Panc1 (cell line): ENCODE results near the gene TMEM92. TPM values are rescaled to one million over a fixed set of nuclear protein-coding genes. Genes with fewer than 3 reads are reported as not detected.

Experiments
- ATAC-seq: fragments of 200-7000 bp; cut with Tn5 transposase; 2 replicates; pipeline ENCODE4 v1.9.1; 2020; ENCODE audit warnings: mild to moderate bottlenecking, moderate library complexity
- BruUV-seq: library from RNA; stranded (reverse); fragments of 400-500 nt; replicated peaks from 2 replicates; lab custom pipeline; 2021; lab: Mats Ljungman, UMichigan
- CTCF ChIA-PET: fragments of 300-600 bp; sonication (Branson Sonifier 250); formaldehyde crosslinking; loops from one replicate; lab custom pipeline; 2022; ENCODE audit warnings: antibody characterized with exemption; lab: Charles Lee
- POLR2A ChIA-PET: fragments of 300-600 bp; sonication (Branson Sonifier 250); formaldehyde crosslinking; loops from one replicate; lab custom pipeline; 2022; ENCODE audit warnings: antibody characterized with exemption; lab: Charles Lee
- DNase-seq: peaks from one replicate; pipeline ENCODE4 v3.0.0-alpha.2; 2010; ENCODE audit warnings: low read depth, low spot score
- H3K27ac ChIP-seq: 2 replicates; pipeline ENCODE4 v1.5.1; 2011; ENCODE audit warnings: mild to moderate bottlenecking, low read length, inconsistent platforms
- H3K27me3 ChIP-seq: fragments of 200-500 bp; sonication (Bioruptor generic); 2 replicates; pipeline ENCODE4 v1.6.0; 2014; ENCODE audit warnings: low read length, inconsistent platforms; ENCODE audit not compliant: control insufficient read depth, insufficient read depth
- H3K36me3 ChIP-seq: fragments of 200-500 bp; sonication (Bioruptor generic); 2 replicates; pipeline ENCODE4 v1.5.1; 2014; ENCODE audit warnings: inconsistent platforms, mild to moderate bottlenecking, low read length, moderate library complexity; ENCODE audit not compliant: control insufficient read depth, insufficient read depth
- H3K4me1 ChIP-seq: 2 replicates; pipeline ENCODE4 v1.5.1; 2011; ENCODE audit warnings: inconsistent platforms, mild to moderate bottlenecking, low read length, moderate library complexity; ENCODE audit not compliant: control insufficient read depth, insufficient read depth
- H3K4me3 ChIP-seq, 2 experiments: 2 replicates each; pipeline ENCODE4 v1.5.1; 2011 to 2012; ENCODE audit warnings: low read depth in 2 of 2, low read length in 2 of 2, mild to moderate bottlenecking in 2 of 2, inconsistent platforms in 1 of 2, moderate library complexity in 1 of 2
- H3K9me3 ChIP-seq: fragments of 200-500 bp; sonication (Bioruptor generic); 2 replicates; pipeline ENCODE4 v1.5.1; 2014; ENCODE audit warnings: low read depth, mild to moderate bottlenecking, inconsistent platforms, low read length, moderate library complexity; ENCODE audit not compliant: control insufficient read depth, insufficient read depth
- CTCF ChIP-seq: fragments of 450-650 bp; IDR thresholded peaks from 2 replicates; pipeline ENCODE4 v1.5.1; 2017; ENCODE audit warnings: mild to moderate bottlenecking
- POLR2AphosphoS5 ChIP-seq: IDR thresholded peaks from 2 replicates; pipeline ENCODE4 v1.6.1; 2012; ENCODE audit warnings: mild to moderate bottlenecking, low read depth, low read length, moderate library complexity
- SIN3A ChIP-seq: IDR thresholded peaks from 2 replicates; pipeline ENCODE4 v1.6.1; 2012; ENCODE audit warnings: low read depth, mild to moderate bottlenecking, low read length, moderate library complexity, borderline replicate concordance; ENCODE audit not compliant: insufficient read depth
- TCF7L2 ChIP-seq: IDR thresholded peaks from 2 replicates; pipeline ENCODE4 v1.6.1; 2011; ENCODE audit warnings: mild to moderate bottlenecking, low read depth, low read length, inconsistent platforms
- in situ Hi-C: cut with HindIII; loops from 2 replicates; pipeline ENCODE4 v1.10.0; 2016; ENCODE audit warnings: low sequenced_read_pairs, low pct_unique_long_range_greater_than_20kb
- intact Hi-C: fragments of 100-400 bp; cut with micrococcal nuclease; formaldehyde crosslinking; loops from one replicate; pipeline ENCODE4 v1.10.0; 2022; ENCODE audit not compliant: unreplicated experiment
- total RNA-seq: library from RNA; stranded (reverse); gene quantifications from one replicate; pipeline ENCODE4 v1.2.1, GENCODE V29; 2021; ENCODE audit not compliant: unreplicated experiment
- TF ChIP-seq, protein P1 (sequence below), 2 experiments: IDR thresholded peaks; 2 replicates each; pipeline ENCODE4 v1.6.1; 2011 to 2012; ENCODE audit warnings: low read depth in 2 of 2, control low read depth in 1 of 2, low read length in 1 of 2, mild to moderate bottlenecking in 1 of 2, moderate library complexity in 1 of 2; ENCODE audit not compliant: insufficient read depth in 1 of 2

Gene TMEM92
- total RNA-seq, 1 experiment from 2014 or later, result 0.54 TPM

- Histone ChIP-seq H3K27me3 (peaks cover 4% of the 10 kb centered on the region; the same call in 1 of the 2 replicates), H3K4me1 (no peaks in the 10 kb centered on the region), H3K4me3 (no peak overlapping the region), H3K36me3 (no peaks in the 10 kb centered on the region), H3K27ac (no peak overlapping the region), H3K9me3 (no peaks in the 10 kb centered on the region)
- DNase-seq, result no peak
- ChIA-PET POLR2A (no interaction called here), CTCF (no interaction called here)
- no peak for ATAC-seq
- TF ChIP-seq CTCF, result no peak
- TF ChIP-seq SIN3A, result no peak
- no peak for TF ChIP-seq TCF7L2
- TF ChIP-seq, protein P1, sequence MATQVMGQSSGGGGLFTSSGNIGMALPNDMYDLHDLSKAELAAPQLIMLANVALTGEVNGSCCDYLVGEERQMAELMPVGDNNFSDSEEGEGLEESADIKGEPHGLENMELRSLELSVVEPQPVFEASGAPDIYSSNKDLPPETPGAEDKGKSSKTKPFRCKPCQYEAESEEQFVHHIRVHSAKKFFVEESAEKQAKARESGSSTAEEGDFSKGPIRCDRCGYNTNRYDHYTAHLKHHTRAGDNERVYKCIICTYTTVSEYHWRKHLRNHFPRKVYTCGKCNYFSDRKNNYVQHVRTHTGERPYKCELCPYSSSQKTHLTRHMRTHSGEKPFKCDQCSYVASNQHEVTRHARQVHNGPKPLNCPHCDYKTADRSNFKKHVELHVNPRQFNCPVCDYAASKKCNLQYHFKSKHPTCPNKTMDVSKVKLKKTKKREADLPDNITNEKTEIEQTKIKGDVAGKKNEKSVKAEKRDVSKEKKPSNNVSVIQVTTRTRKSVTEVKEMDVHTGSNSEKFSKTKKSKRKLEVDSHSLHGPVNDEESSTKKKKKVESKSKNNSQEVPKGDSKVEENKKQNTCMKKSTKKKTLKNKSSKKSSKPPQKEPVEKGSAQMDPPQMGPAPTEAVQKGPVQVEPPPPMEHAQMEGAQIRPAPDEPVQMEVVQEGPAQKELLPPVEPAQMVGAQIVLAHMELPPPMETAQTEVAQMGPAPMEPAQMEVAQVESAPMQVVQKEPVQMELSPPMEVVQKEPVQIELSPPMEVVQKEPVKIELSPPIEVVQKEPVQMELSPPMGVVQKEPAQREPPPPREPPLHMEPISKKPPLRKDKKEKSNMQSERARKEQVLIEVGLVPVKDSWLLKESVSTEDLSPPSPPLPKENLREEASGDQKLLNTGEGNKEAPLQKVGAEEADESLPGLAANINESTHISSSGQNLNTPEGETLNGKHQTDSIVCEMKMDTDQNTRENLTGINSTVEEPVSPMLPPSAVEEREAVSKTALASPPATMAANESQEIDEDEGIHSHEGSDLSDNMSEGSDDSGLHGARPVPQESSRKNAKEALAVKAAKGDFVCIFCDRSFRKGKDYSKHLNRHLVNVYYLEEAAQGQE (IDR thresholded peaks at IDR 0.05; ENCODE audit: insufficient read depth in 1 of 2, low read depth in 2 of 2, low read length in 1 of 2), result no peak
- TF ChIP-seq POLR2AphosphoS5, result no peak
- intact Hi-C loops, result no loop called here
- no TSS peak for BruUV-seq
- in situ Hi-C loops, result no loop called here
Measured at GRCh38 chr17:50311112-50311460, 36.8 kb downstream of the TMEM92 start.

GRCh38 chr17:50311483-50311882 is 37.2 kb downstream of the TMEM92 start:
- H3K27me3 ChIP-seq, result peaks cover 4% of the 10 kb centered on the region; the same call in 1 of the 2 replicates
- no peaks in the 10 kb centered on the region for H3K9me3 ChIP-seq
- ATAC-seq (no peak; the same call in 1 of the 2 replicates), DNase-seq (no peak)
- ChIA-PET CTCF (interaction anchor here (0.7 to 0.8 kb wide), 2 partner anchors 111 to 134 kb away, joined by 4 to 10 read pairs; no protein-coding TSS in a partner anchor), POLR2A (interaction anchor here (0.5 kb wide), 1 partner anchor 15 kb away, joined by 6 read pairs; no protein-coding TSS in a partner anchor)
- H3K27ac ChIP-seq, result no peak overlapping the region
- intact Hi-C loops (no loop called here), in situ Hi-C loops (no loop called here)
- H3K4me1 ChIP-seq, result no peaks in the 10 kb centered on the region
- no peaks in the 10 kb centered on the region for H3K36me3 ChIP-seq
- BruUV-seq, result no TSS peak
- H3K4me3 ChIP-seq, result no peak overlapping the region
- no peak for TF ChIP-seq POLR2AphosphoS5
- TF ChIP-seq CTCF, result no peak
- TF ChIP-seq TCF7L2, result no peak
- TF ChIP-seq SIN3A, result no peak
- TF ChIP-seq, protein P1 (IDR thresholded peaks at IDR 0.05; ENCODE audit: insufficient read depth in 1 of 2, low read depth in 2 of 2, low read length in 1 of 2), result no peak
